GM21360 (cell line): ENCODE results near the gene ASIP.
"Not testable (repeated sequence)": the region's sequence is repeated elsewhere in the genome, so short reads cannot be mapped to it uniquely, and the experiment has no call there.

Experiments used
- ATAC-seq: cut with Tn5 transposase; IDR thresholded peaks from one replicate; pipeline ENCODE4 v1.9.1; 2021; ENCODE audit warnings: mild to moderate bottlenecking, moderate library complexity; ENCODE audit not compliant: unreplicated experiment

Gene ASIP

GRCh38 chr20:34242015-34242414, 792 bp downstream of the ASIP start:
- ATAC-seq, result not testable (repeated sequence)

DNA sequence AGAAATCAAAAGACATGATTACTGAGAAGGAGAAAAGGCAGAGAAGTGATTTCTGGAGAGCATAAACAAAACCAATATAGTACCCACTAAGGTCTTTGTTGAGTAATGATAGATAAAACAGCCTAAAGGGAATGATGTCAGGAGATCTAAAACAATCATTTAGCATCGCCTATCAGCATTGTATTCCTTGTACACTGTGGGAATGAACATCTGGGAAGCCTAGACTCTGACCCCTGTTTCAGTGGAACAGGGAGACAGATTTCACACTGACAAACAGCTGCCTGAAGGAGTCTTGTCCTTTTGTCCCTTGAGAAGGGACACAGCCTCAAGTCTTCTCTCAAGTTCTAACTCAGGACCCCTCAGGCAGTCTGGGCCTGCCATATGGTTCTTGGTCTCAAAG, 1.7 kb downstream of the ASIP start:
- no peak for ATAC-seq

- no peak for ATAC-seq
Measured at GRCh38 chr20:34243377-34243776, 2.2 kb downstream of the ASIP start.

DNA sequence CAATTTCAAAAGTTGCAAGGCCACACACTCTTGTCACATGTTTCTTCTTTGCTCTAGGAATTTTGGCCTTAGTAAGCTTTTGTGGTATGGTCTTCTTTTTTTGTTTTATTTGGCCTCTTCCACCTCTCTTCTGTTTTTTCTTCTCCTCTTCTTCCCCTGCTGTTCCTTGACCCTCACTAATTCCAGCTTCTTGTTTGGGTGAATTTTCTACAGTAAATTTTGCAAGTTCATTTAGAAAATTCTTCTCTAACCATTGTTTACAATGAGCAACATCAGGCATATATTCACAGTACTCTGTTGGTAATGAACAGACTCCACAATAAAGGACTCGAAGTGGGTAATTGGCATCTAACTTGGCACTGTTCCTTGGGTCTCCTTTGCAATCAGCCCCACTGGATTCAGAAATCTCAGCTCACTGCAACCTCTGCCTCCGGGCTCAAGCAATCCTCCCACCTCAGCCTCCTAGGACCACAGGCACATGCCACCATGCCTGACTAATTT, 5.0 kb downstream of the ASIP start:
- no peak for ATAC-seq

- ATAC-seq, result no peak
Measured at GRCh38 chr20:34249291-34249690, 8.1 kb downstream of the ASIP start.

- ATAC-seq, result no peak
Measured at GRCh38 chr20:34250005-34250404, 8.8 kb downstream of the ASIP start.

DNA sequence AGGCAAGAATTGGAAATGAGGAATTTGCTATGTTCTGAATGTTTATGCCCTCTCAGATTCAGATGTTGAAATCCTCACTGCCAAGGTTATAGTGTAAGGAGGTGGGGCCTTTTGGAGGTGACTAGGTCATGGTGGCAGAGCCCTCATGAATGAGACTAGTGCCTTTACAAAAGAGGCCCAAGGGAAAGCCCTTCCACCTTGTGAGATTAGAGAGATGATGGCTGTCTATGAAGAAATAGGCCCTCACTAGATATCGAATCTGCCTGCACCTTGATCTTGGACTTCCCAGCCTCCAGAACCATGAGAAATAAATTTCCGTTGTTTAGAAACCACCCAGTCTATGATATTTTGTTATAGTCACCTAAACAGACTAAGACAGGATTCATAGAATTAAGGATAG, 10.4 kb downstream of the ASIP start:
- no peak for ATAC-seq

DNA sequence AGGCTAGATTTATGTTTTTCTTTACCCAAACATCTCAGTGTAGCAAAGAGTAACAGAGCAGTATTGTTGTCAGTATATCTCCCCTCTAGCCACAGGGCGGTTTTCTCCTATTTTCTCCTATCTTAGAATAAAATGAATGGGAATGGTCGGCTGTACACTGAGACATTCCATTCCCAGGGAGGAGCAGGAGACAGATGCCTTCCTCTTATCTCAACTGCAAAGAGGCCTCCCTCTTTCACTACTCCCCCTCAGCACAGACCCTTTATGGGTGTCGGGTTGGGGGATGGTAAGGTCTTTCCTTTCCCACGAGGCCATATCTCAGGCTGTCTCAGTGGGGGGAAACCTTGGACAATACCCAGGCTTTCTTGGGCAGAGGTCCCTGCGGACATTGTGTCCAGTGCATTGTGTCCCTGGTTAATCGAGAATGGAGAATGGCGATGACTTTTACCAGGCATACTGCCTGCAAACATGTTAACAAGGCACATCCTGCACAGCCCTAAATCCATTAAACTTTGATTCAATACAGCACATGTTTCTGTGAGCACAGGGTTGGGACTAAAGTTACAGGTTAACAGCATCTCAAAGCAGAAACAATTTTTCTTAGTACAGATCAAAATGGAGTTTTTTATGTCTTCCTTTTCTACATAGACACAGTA, 11.3 kb downstream of the ASIP start:
- not testable (repeated sequence) for ATAC-seq

GRCh38 chr20:34254979-34255378, 13.8 kb downstream of the ASIP start:
- ATAC-seq, result no peak

- ATAC-seq, result no peak
Measured at GRCh38 chr20:34256629-34257124, 15.5 kb downstream of the ASIP start.

DNA sequence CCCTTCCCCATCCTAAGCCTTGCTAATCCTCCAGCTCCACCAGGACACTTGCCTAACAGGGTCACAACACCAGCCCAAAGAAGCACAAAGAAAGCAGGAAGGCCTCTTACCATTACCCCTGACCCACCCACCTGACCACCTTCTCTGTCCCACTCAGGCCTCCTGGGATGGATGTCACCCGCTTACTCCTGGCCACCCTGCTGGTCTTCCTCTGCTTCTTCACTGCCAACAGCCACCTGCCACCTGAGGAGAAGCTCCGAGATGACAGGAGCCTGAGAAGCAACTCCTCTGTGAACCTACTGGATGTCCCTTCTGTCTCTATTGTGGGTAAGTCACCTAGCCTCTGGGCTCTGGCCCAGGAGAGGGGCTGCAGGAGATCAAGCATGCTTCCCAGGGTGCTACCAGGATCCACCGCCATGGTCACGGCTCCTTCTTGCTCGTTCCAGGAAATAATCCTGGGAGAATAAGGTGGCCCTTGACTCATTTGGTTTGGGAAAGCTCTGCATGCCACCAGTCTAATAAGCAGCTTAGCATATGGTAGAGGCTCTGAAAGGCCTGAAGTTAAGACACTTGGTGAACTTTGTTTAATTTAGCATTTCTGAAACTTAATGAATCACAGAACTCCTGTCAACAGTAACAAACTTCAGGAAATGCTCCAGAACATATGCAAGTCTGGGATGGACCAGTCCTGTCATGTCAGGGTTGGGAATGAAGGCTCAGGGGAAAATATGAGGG, 19.2 kb downstream of the ASIP start:
- no peak for ATAC-seq

DNA sequence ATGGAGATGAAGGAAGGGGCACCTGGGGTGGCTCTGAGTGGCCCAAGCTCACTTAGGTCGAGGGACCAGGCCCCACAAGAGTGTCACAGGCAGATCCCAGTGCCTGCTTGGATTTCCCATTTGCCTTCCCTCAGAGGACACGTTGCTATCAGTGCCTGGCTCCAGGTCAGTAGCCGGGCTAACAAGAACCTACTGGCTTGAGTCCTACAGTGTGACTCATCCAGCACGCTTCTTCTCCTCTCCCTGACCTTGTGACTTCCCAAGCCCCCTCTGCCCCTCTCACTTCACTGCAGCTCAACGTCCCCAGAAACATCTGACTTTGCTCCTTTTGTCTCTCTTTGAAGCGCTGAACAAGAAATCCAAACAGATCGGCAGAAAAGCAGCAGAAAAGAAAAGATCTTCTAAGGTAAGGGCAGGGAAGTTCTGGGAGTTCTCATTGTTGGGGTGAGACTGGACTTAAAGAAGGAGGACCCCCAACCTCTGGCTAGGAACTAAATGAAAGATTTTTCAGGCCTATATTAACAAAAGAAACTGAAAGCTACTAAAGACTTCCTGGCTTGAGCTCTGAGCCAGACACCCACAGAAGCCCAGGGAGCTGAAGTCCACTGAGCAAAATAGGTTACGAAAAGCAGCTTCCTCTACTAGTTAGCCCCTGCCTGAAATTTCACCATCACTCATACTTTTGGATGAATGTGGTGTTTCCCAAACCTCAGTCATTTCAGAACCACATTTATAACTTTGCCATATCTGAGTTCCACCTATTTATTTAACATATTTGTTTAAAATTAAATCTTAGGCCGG, 21.5 kb downstream of the ASIP start:
- no peak for ATAC-seq

GRCh38 chr20:34263468-34263867, 22.2 kb downstream of the ASIP start:
- ATAC-seq, result not testable (repeated sequence)

DNA sequence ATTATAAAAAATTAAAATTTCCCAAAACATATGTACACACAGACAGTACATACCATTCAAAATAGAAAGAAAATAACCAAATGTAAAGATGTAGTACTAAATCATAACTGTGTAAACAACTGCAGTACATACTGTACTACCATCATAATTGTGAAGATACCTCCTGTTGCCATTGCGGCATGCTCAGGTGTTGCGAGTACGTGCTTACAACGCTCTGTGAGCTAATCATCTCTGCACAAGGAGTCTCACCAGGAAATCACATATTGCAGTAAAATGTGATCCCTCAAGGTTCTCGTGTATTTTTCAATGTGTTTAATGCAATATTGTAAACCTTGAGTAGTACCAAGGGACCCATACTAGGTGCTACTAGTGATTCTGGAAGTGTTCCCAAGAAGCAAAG, 22.9 kb downstream of the ASIP start:
- ATAC-seq, result no peak

GRCh38 chr20:34268145-34268544, 26.9 kb downstream of the ASIP start:
- no peak for ATAC-seq

DNA sequence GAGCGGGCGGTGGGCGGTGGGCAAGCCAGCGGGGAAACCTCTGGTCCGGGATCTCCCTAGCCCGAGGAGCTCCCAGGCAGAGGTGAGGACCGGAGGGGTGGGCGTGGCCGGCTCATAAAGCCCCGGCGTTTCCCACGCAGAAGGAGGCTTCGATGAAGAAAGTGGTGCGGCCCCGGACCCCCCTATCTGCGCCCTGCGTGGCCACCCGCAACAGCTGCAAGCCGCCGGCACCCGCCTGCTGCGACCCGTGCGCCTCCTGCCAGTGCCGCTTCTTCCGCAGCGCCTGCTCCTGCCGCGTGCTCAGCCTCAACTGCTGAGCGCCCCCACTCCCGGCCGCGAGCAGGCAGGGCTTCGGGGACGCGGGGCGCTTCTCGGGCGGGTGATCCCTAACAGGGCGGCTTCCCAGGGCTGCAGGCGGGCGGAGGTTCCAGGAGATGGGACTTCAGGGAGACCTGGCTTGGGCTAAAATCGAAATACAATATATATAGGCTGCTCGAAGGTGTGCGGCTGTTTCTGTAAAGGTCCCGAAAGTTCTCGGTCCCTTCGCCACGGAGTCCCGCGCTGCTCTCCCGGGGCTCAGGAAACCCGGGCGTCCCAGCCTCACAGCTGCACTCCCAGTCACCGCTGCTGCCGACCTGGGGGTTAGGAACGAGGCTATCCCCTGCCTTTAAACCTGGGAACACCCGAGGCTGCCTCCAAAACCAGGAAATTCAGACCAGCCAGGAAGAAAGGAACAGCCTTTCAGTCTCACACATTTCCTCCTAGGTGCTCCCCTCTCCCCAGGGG, 27.8 kb downstream of the ASIP start:
- ATAC-seq, result no peak

DNA sequence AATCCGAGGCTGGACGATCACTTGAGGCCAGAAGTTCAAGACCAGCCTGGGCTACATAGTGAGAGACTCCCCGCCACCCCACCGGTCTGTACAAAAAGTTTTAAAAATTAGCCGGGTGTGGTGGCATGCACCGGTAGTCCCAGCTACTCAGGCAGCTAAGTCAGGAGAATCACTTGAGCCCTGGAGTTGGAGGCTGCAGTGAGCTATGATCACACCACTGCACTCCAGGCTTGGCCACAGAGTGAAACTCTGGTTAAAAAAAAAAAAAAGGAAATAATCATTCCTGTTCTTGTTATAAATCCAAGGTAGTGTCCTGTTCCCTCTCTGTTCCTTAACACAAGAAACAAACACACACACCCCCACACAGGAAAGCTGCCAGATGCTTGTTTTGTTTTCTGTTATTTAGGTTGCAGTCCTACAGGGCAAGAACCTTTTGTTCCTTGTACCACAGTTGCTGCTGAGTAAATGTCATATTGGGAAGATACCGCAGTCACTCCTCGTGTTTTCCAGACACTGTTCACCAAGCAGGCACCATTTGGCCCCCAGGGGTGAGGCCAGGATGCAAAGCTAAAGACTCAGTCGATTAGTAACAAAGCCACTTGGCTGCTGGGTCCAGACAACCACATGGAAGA, 28.9 kb downstream of the ASIP start:
- no peak for ATAC-seq

GRCh38 chr20:34271956-34272355, 30.7 kb downstream of the ASIP start:
- ATAC-seq, result no peak

- no peak for ATAC-seq
Measured at GRCh38 chr20:34274694-34275093, 33.5 kb downstream of the ASIP start.

GRCh38 chr20:34281177-34281576, 40.0 kb downstream of the ASIP start:
- no peak for ATAC-seq
